GM23338 (cell line): Measurements from ENCODE around the gene ERC2. TPM values are rescaled to one million over a fixed set of nuclear protein-coding genes. Genes with fewer than 3 reads are reported as not detected.

ENCODE experiments used
- ATAC-seq: fragments of 200-7000 bp; cut with Tn5 transposase; 3 replicates; pipeline ENCODE4 v1.9.1; 2020
- DNase-seq: peaks from one replicate; pipeline ENCODE4 v3.0.0-alpha.2; 2015; ENCODE audit warnings: low spot score
- H2AFZ ChIP-seq: fragments of 200-600 bp; sonication (generic); 2 replicates; pipeline ENCODE4 v1.8.0; 2016; ENCODE audit warnings: antibody characterized with exemption, mild to moderate bottlenecking, moderate library complexity
- H3F3A ChIP-seq: fragments of 200-600 bp; sonication (generic); replicated peaks from 2 replicates; pipeline ENCODE4 v1.8.0; 2017; ENCODE audit warnings: antibody characterized with exemption, mixed run types, low read depth
- H3K27ac ChIP-seq: fragments of 200-600 bp; sonication (generic); 2 replicates; pipeline ENCODE4 v1.6.1; 2016; ENCODE audit warnings: low read depth
- H3K27me3 ChIP-seq: fragments of 200-600 bp; sonication (generic); 2 replicates; pipeline ENCODE4 v1.8.0; 2016; ENCODE audit warnings: mild to moderate bottlenecking, mixed run types, moderate library complexity; ENCODE audit not compliant: insufficient read depth
- H3K36me3 ChIP-seq: fragments of 200-600 bp; sonication (generic); 2 replicates; pipeline ENCODE4 v1.8.0; 2016; ENCODE audit warnings: mild to moderate bottlenecking; ENCODE audit not compliant: insufficient read depth
- H3K4me1 ChIP-seq: fragments of 200-600 bp; sonication (generic); 2 replicates; pipeline ENCODE4 v1.8.0; 2016; ENCODE audit warnings: mild to moderate bottlenecking, moderate library complexity; ENCODE audit not compliant: insufficient read depth
- H3K4me2 ChIP-seq: fragments of 200-600 bp; sonication (generic); 2 replicates; pipeline ENCODE4 v1.7.1; 2017; ENCODE audit warnings: mixed run types
- H3K4me3 ChIP-seq: fragments of 200-600 bp; sonication (generic); 2 replicates; pipeline ENCODE4 v1.6.1; 2016; ENCODE audit warnings: mixed run types
- H3K79me2 ChIP-seq: fragments of 200-600 bp; sonication (generic); replicated peaks from 2 replicates; pipeline ENCODE4 v1.8.0; 2017; ENCODE audit warnings: mild to moderate bottlenecking; ENCODE audit not compliant: insufficient read depth
- H3K9me2 ChIP-seq: fragments of 200-600 bp; sonication (generic); 2 replicates; pipeline ENCODE4 v1.8.0; 2017; ENCODE audit not compliant: insufficient read depth
- H4K20me1 ChIP-seq: fragments of 200-600 bp; sonication (generic); replicated peaks from 2 replicates; pipeline ENCODE4 v1.8.0; 2017; ENCODE audit warnings: mild to moderate bottlenecking; ENCODE audit not compliant: insufficient read depth
- H3K27ac Mint-ChIP-seq: 2 replicates; pipeline ENCODE4 v1.8.0; 2020; ENCODE audit warnings: inconsistent platforms, mild to moderate bottlenecking, moderate library complexity, mixed read lengths
- H3K27me3 Mint-ChIP-seq: 3 replicates; pipeline ENCODE4 v1.8.0; 2022; ENCODE audit warnings: low read depth, mild to moderate bottlenecking, moderate library complexity, mixed read lengths, inconsistent platforms; ENCODE audit not compliant: insufficient read depth, poor library complexity
- H3K36me3 Mint-ChIP-seq: 3 replicates; pipeline ENCODE4 v1.8.0; 2021; ENCODE audit warnings: low read depth, mild to moderate bottlenecking, inconsistent platforms, moderate library complexity, mixed read lengths
- H3K4me1 Mint-ChIP-seq: 3 replicates; pipeline ENCODE4 v1.8.0; 2020; ENCODE audit warnings: mild to moderate bottlenecking, inconsistent platforms, mixed read lengths
- H3K4me3 Mint-ChIP-seq: 3 replicates; pipeline ENCODE4 v1.8.0; 2021; ENCODE audit warnings: moderate library complexity, mild to moderate bottlenecking, inconsistent platforms, mixed read lengths
- H3K9me3 Mint-ChIP-seq: 3 replicates; pipeline ENCODE4 v1.8.0; 2020; ENCODE audit warnings: moderate library complexity, mild to moderate bottlenecking, inconsistent platforms, mixed read lengths
- CREB1 ChIP-seq: fragments of 250-450 bp; sonication (Bioruptor Pico); IDR thresholded peaks from 2 replicates; pipeline ENCODE4 v1.5.0; 2020; ENCODE audit warnings: low read depth, mild to moderate bottlenecking, moderate library complexity
- CTCF ChIP-seq, 2 experiments: fragments of 200-600 bp in 1 of 2; sonication (generic) in 1 of 2; conservative IDR thresholded peaks; 2 replicates each; pipeline versions ENCODE4 v1.5.1 to v1.6.1; 2016 to 2017; ENCODE audit warnings: antibody characterized with exemption in 2 of 2, low read depth in 2 of 2, mild to moderate bottlenecking in 2 of 2, moderate library complexity in 1 of 2
- EZH2phosphoT487 ChIP-seq: fragments of 200-600 bp; sonication (generic); IDR thresholded peaks from one replicate; pipeline ENCODE4 v1.8.1; 2018; ENCODE audit warnings: antibody characterized with exemption; ENCODE audit not compliant: unreplicated experiment
- POLR2AphosphoS5 ChIP-seq: IDR thresholded peaks from 2 replicates; pipeline ENCODE4 v1.6.1; 2016; ENCODE audit warnings: antibody characterized with exemption, low read depth
- REST ChIP-seq: IDR thresholded peaks from one replicate; pipeline ENCODE4 v1.6.1; 2018; ENCODE audit warnings: antibody characterized with exemption; ENCODE audit not compliant: unreplicated experiment
- STAT1 ChIP-seq: IDR thresholded peaks from one replicate; pipeline ENCODE4 v1.6.1; 2016; ENCODE audit warnings: antibody characterized with exemption; ENCODE audit not compliant: unreplicated experiment
- ZNF462 ChIP-seq: fragments of 250-450 bp; sonication (Bioruptor Pico); IDR thresholded peaks from 2 replicates; pipeline ENCODE4 v1.5.0; 2020; ENCODE audit warnings: mild to moderate bottlenecking, moderate library complexity
- polyA plus RNA-seq: library from polyadenylated mRNA; unstranded; fragments of >200 nt; fragmentation: Nextera tagmentation; extraction: Ambion mirVana; gene quantifications from 2 replicates; pipeline ENCODE4 v1.2.1, GENCODE V29; 2016
- total RNA-seq: library from RNA; depleted of rRNA; stranded (reverse); fragments of >200 nt; shearing (Covaris generic); gene quantifications from 2 replicates; pipeline ENCODE4 v1.2.3, GENCODE V29; 2014

Gene ERC2
- total and polyA plus RNA-seq, 2 experiments from 2014 or later: 11.8 to 13.7 TPM

DNA sequence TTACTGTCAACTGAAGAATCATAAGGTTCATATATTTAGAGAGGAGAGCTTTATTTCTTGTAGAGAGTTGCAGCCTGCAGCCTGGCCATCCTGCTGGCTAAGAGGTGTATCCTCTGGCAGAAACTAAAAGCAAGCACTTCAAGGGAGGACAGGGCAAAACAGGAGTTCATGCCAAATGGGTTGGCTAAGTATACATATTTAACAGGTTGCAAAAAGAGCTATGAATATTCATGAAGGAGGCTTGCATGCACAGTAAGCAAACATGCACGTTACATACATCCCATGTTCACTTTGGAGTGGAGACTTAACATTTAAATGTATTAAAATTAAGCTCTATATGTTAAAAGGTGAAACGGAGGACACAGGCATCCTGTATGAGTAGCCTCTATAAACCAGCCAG is 354.4 kb downstream of the ERC2 start (continued):
- no peak for TF ChIP-seq REST
- TF ChIP-seq CTCF (conservative IDR thresholded peaks at IDR 0.05; ENCODE audit: low read depth in 2 of 2): no peak
- TF ChIP-seq EZH2phosphoT487: no peak
- no peak for TF ChIP-seq CREB1 (CRISPR knock-in tag)
- no peak for TF ChIP-seq STAT1

GRCh38 chr3:56113231-56113630 is 355.0 kb downstream of the ERC2 start:
- Mint-ChIP-seq H3K4me3 (no peak overlapping the region), H3K9me3 (peaks cover 15% of the 10 kb centered on the region), H3K4me1 (peaks cover 63% of the 10 kb centered on the region), H3K36me3 (peaks cover 15% of the 10 kb centered on the region), H3K27ac (no peak overlapping the region), H3K27me3 (peaks cover 2% of the 10 kb centered on the region)
- ATAC-seq (no peak), DNase-seq (no peak)
- H3K27me3 ChIP-seq: no peaks in the 10 kb centered on the region
- H4K20me1 ChIP-seq: no peaks in the 10 kb centered on the region
- no peak overlapping the region for H3K27ac ChIP-seq
- no peaks in the 10 kb centered on the region for H3K36me3 ChIP-seq
- H3K4me3 ChIP-seq: no peak overlapping the region
- H3K4me2 ChIP-seq: no peak overlapping the region
- H3F3A ChIP-seq: no peaks in the 10 kb centered on the region; the same call in 1 of the 2 replicates
- no peaks in the 10 kb centered on the region for H3K79me2 ChIP-seq
- H2AFZ ChIP-seq: no peak overlapping the region
- 0 out of 2 replicates have a peak, but pooled peaks cover 4% of the 10 kb centered on the region for H3K9me2 ChIP-seq
- peaks cover 69% of the 10 kb centered on the region for H3K4me1 ChIP-seq
- TF ChIP-seq CTCF (conservative IDR thresholded peaks at IDR 0.05; ENCODE audit: low read depth in 2 of 2) (no peak), REST (no peak), POLR2AphosphoS5 (no peak), ZNF462 (CRISPR knock-in tag) (no peak)
